ENCODE measurements around the gene CACNA1H.

DNA sequence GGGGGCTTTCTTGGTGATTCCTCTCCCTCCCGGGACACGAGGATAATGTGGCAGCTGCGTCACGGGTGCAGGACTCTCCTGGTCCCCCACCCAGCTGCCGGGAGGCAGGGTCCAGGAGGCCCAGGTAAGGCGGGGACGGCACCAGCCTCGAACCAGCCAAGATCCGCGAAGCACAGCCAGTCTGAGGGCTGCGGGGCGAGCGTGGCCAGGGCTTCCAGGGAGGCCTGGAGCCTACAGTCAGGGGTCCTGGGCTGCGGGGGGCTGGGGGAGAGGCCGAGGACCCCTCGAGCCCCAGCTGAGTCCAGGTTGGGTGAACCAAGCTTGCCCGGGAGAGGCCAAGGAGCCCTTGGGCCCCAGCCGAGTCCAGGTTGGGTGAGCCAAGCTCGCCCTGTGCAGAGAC, 112.9 kb downstream of the CACNA1H start:
- TF ChIP-seq POLR2AphosphoS5 (IDR thresholded peaks at IDR 0.05; ENCODE audit: low read depth, low read length): no peak
- TF ChIP-seq POLR2A (IDR thresholded peaks at IDR 0.05; ENCODE audit: low read depth, low read length): no peak
